Hematopoietic multipotent progenitor cell treated with erythropoietin and hydrocortisone succinate and interleukin-3 and kit ligand, for 4 days (in vitro differentiated cells): ENCODE measurements around the gene EYA4.
"Not testable (repeated sequence)": the region's sequence is repeated elsewhere in the genome, so short reads cannot be mapped to it uniquely, and the experiment has no call there.

ENCODE experiments used
- DNase-seq: peaks from one replicate; pipeline ENCODE4 v3.0.0-alpha.2; 2015

Gene EYA4

GRCh38 chr6:133540361-133540760, 299.2 kb downstream of the EYA4 start:
- no peak for DNase-seq

- DNase-seq: no peak
Measured at GRCh38 chr6:133541040-133541439, 299.9 kb downstream of the EYA4 start.

GRCh38 chr6:133542056-133542821, 301.1 kb downstream of the EYA4 start:
- DNase-seq: no peak

GRCh38 chr6:133544419-133544818, 303.3 kb downstream of the EYA4 start:
- no peak for DNase-seq

GRCh38 chr6:133546098-133546497, 304.9 kb downstream of the EYA4 start:
- DNase-seq: no peak

GRCh38 chr6:133547136-133547535, 306.0 kb downstream of the EYA4 start:
- no peak for DNase-seq

GRCh38 chr6:133548423-133549159, 307.4 kb downstream of the EYA4 start:
- no peak for DNase-seq

- DNase-seq: no peak
Measured at GRCh38 chr6:133549371-133549801, 308.2 kb downstream of the EYA4 start.

GRCh38 chr6:133550026-133550425, 308.9 kb downstream of the EYA4 start:
- DNase-seq: no peak

GRCh38 chr6:133551436-133551835, 310.3 kb downstream of the EYA4 start:
- DNase-seq: no peak

GRCh38 chr6:133551847-133552341, 310.7 kb downstream of the EYA4 start:
- no peak for DNase-seq

GRCh38 chr6:133553652-133554051, 312.5 kb downstream of the EYA4 start:
- DNase-seq: peak; percentile 65

GRCh38 chr6:133554121-133554520, 313.0 kb downstream of the EYA4 start:
- DNase-seq: not testable (repeated sequence)

- DNase-seq: no peak
Measured at GRCh38 chr6:133555685-133556084, 314.5 kb downstream of the EYA4 start.

GRCh38 chr6:133559926-133560325, 318.8 kb downstream of the EYA4 start:
- no peak for DNase-seq

GRCh38 chr6:133567636-133568035, 326.5 kb downstream of the EYA4 start:
- no peak for DNase-seq

- peak; percentile 48 for DNase-seq
Measured at GRCh38 chr6:133568970-133569889, 328.1 kb downstream of the EYA4 start.

- no peak for DNase-seq
Measured at GRCh38 chr6:133571681-133572080, 330.5 kb downstream of the EYA4 start.

GRCh38 chr6:133577851-133578250, 336.7 kb downstream of the EYA4 start:
- DNase-seq: no peak
